ENCODE measurements around the gene MORN1.

The MORN1 gene

DNA sequence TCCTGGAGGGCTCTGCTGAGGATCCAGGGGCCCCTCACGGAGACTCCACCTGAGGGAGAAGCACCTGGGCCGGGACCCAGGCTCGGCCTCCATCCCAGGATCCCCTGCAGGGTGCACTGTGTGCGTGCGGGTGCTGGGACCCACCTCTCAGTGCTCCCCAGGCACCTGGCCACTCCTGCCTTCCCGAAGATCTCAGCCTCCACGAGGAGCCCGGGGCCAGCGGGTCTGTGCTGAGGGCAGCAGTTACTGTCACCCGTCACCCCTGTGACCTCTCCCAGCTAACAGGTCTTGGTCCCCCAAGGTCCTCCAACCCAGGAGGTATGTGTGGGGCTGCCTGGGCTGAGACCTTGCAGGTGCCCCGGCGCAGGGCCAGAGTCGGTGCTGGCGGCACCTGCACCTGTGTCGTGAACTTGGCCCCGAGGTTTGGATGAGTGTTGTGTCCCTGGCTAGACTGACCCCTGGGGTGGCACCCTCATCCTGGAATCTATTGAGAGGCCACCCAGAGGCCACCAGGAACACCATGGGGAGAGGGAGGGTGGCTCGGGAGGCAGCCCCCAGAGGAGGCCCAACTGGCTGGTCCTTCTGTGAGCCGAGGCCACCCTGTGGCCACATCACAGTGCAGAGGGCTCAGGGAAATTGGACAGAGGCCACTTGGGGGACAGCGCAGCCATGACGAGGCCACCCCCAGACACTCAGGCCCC lies 17.7 kb downstream of the MORN1 start:
- DNase-seq (ENCODE audit: low spot score) = no peak

DNA sequence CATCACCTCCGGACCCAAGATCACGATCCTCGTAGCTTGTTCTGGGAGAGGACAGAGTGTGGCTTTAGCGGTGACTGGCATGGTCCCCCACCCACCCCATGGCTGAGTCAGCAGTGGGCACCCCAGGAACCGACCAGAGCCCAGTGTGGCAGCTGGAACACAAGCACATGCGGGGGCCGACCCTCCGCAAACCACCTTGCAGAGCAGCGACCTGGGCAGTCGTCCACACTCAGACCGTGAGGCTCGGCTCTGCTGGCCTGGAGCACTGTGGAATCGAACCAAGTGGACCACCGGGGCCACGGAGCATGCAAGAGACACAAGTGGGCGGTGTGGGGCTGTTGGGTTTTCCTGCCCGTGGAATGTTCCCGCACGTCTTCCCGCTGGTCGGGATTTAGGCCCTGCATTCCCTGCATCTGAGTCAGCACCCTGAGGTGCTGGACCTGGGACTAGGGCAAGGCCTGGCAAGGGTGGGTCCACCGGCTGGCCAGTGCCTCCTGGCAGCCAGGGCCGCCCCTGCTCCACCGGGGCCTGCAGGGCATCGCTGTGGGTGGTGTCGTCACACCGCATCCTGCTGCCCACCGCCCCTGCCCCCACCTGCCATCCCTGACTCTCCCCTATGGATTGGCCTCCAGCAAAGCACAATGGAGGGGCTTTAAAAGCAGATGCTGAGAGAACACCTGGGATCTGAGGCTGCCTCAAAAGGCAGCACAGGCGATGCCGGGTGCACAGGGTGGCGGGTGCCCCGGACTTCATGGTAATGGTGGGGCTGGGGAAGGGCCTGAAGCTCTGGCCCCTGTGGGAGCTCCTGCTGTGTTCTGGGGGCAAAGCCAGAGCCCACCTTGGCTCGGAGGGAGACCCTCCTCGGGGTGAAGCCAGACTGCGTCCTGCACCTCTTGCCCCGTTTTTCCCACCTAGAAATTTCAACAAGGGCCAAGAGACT lies 18.5 kb downstream of the MORN1 start:
- no peak for DNase-seq (ENCODE audit: low spot score)

DNA sequence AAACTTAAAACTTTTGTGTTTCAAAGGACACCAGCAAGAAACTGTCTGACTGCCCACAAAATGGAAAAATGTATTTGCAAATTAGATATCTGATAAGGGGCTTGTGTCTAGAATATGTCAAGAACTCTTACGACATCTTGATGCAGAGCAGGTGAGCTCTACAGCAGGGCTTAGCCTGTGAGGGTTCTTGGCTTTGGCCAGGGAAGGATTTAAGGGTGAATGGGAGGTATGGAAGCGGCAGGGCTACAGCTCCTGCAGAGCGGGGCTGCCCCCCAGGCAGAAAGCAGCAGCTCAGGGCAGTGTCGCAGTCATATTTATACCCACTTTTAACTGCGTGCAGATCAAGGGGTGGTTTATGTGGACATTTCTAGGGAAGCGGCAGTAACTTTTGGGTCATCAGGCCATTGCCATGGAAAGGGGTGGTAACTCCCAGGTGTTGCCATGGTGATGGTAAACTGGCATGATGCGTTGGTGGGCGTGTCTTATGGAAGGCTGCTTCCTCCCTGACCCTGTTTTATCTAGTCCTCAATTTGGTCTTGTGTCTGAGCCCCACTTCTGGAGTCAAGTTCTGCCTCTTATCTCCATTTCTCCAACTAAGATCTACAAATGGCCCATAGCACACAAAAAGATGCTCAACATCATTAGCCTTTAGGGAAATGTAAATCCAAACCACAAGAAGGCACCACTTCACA lies 23.2 kb downstream of the MORN1 start:
- no peak for DNase-seq (ENCODE audit: low spot score)

DNA sequence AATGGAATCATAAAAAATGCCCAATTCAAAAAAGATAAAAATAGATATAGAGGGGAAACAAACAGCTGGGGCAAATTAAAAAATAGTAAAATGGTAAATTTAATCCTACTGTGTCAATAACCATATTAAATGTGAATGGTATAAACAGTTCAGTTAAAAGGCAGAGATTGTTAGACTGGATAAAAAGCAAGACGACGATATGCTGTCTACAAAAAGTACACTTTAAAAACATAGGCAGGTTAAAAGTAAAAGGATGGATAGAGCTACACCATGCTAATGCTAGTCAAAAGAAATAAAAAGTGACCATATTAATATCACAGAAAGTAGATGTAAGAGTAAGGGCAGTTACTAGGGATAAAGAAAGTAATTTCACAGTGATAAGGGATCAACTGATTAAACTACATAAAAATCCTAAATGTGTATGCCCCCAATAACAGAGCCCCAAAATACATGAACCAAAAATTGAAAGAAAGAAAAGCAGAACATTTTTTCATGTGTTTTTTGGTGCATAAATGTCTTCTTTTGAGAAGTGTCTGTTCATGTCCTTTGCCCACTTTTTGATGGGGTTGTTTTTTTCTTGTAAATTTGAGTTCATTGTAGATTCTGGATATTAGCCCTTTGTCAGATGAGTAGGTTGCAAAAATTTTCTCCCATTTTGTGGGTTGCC lies 27.4 kb downstream of the MORN1 start:
- DNase-seq (ENCODE audit: low spot score) = no peak

DNA sequence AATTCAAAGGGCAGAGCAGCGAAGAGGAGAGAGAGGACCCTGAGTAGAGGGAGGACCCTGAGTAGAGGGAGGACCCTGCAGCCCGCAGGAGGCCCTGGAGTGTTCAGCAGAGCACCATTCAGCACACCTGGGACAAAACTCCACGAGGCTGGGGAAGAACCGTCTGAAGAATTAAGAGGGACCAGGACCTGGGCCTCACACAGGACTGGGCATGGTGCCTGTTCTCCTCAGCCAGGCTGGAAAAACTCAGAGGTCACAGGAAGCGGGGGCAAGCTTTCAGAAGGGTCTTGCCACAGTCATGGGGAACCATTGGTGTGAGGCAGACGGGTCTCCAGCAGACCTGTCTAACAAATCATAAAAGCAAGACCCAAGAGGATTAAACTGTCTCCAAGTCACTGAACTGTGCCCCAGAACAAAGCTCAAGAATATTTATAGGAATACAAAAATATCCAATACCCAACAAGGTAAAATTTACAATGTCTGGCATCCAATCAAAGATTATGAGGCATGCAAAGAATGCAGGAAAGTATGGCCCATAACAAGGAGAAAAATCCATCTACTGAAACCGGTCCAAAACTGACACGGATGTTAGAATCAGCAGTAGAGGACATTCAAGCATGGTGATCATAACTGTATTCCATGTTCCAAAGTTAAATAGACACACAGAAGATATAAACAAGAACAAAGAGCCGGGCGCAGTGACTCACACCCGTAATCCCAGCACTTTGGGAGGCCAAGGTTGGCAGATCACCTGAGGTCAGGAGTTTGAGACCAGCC lies 30.6 kb downstream of the MORN1 start:
- no peak for DNase-seq (ENCODE audit: low spot score)

DNA sequence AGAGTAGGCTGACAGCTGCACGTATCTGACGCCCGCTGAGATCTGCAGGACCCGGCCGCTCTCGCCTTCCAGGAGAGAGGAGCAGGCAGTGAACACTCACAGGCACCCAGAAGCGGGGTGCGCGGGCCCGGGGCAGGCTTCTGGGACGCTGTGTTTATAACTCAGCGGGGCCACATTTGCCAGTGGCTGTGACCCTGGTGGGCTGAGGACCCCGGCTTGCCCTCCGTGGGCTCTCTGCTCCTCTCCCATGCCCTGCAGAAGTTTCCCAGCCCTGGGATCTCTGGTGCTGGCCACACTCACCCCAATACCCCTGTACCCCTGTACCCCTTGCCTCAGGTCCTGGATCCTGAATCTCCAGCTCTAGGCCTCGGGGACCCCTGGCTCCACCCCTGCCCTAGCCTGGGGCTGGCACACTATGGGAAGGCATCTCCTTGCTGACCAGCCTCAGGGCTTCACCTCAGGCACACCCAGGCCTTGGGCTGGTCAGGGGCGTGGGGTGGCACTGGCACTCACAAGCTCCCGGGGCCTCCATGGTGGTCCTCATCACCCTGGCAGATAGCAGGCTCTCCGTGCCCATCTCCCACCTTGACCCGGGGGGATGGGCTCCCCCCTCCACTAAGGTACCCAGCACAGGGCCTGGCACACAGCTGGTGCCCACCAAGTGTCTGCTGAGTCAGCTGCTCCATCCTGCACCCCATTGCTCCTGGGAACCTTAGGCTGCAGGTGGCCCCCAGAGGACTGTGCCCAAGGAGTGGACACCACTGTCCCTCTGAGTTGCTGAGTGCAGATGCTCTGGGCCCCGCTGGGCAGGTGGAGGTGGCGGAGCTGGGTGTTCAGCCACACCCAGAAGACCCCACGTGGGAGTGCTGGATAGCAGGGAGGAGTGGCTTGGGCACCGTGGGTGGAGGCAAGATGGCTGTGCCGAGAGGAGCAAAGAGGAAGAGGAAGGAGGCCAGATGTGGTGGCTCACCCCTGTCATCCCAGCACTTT lies 32.4 kb downstream of the MORN1 start:
- no peak for DNase-seq (ENCODE audit: low spot score)

DNA sequence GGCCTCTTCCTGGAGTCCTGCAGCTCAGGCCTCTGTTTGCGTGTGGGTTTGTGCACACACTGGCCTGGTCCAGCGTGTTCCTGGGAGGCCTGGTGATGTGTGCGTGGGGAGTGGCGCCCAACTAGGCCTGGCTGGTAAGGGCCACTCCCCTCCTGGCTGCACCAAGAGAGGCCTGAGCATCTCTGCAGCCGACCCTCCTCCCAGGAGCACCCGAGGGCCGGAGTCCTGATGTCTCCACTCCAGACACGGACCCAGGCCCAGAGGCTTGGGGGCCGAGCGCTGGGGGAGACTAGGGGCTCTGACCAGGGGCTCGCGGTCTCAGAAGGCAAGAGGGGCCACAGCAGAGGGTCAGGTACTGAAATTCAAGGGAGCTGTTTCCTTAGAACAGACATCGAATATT lies 33.3 kb downstream of the MORN1 start:
- DNase-seq (ENCODE audit: low spot score) = no peak

DNA sequence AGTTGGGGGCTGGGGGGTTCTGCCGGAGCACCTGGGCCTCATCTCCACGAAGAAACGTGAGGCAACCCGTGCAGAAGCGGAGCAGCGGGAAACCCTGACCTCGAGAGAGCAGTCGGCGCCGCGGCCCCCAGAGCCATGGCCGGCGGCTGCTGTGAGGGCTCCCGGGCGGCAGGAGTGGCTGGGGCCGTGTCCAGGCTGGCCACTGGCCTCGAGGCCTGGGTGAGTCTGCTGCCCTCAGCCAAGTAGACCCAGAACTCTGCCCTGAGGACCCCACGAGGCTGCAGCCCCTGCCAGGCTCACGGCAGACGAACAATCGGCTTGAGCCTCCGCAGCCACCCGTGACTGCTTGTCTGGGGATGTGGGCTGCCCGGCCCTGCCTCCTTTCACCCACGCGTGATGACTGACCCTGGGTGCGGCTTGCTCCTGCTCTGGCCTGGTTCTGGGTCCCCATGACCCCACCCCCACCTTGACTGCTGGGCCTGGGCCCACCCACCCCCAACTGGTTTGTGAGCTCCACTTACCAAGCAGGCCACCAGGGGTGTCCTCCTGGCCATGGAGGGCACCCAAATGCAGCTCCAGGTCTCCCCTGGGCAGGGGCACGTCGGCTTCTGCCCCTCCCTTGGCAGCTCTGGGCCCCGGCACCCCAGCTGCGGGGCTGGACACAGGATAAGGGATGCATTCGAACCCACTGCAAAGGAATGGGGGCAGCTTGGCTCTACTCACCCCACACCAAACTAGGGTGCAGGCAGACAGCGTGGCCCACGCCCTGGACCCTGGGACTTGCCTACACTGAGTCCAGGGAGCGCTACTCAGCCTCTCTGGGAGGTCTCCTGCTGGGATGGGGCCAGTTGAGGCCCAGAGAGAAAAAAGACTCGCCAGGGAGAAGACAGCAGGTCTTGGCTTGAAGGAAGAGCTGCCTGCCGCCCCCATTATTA lies 34.2 kb downstream of the MORN1 start:
- DNase-seq (ENCODE audit: low spot score) = no peak

DNA sequence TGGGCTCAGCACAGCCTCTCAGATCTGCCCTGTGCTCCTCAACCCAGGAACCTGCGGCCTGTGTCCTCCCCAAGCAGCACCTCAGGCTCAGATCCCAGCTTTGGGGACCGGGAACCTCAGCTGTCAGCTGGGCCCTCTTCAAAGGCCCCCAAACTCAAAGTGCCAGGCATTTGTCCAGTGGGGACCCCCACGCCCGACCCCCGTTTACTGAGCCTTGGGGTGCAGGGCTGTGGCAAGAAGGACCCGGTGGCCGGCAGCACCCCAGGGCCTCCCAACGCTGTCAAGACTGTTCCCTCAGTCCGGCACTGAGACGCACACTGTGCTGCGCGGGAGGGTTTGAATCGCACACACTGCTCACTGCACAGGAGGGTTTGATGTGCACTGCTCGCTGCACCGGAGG lies 35.0 kb downstream of the MORN1 start:
- DNase-seq (ENCODE audit: low spot score) = no peak

DNA sequence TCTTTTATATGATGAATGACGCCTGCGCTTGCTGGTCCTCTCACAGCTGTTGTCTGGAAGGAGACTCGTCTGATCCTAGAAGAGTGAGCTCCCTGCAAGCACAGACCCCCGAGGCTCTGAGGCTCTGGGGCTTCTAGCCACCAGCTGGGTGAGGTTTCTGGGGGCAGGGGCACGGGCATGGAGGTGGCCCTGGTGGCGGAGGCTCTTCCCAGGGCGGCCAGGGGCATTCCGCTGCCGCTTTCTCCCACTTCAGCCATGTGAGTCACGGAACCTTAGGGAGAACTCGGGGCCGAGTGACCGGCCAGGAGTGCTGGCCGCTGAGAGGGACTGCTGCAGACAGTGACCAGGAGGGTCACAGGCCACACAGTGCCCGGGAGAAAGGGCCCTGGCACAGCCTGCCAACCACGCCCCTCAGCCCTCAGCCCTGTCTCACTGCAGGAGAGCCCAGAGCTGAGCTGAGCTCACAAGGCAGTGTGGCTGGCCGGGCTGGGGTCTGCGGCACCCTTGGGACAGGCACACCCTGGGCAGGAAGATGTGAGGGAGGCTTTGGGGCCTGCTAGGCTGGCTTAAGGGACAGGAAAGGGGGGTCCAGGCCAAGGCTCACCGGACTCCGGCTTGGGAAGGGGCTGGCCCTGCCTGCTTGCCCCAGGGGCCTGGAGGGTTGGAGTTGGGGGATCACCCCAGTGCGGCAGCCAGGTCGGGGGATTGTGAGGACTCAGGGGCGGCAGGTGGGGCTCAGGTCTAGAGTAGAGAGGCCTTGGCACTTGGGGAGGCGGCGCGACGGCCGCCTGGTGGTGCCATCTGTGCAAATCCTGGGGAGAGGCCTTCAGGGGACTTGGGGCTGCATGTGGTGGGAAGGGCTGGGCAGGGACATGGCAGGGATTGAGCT lies 35.7 kb downstream of the MORN1 start:
- no peak for DNase-seq (ENCODE audit: low spot score)

DNA sequence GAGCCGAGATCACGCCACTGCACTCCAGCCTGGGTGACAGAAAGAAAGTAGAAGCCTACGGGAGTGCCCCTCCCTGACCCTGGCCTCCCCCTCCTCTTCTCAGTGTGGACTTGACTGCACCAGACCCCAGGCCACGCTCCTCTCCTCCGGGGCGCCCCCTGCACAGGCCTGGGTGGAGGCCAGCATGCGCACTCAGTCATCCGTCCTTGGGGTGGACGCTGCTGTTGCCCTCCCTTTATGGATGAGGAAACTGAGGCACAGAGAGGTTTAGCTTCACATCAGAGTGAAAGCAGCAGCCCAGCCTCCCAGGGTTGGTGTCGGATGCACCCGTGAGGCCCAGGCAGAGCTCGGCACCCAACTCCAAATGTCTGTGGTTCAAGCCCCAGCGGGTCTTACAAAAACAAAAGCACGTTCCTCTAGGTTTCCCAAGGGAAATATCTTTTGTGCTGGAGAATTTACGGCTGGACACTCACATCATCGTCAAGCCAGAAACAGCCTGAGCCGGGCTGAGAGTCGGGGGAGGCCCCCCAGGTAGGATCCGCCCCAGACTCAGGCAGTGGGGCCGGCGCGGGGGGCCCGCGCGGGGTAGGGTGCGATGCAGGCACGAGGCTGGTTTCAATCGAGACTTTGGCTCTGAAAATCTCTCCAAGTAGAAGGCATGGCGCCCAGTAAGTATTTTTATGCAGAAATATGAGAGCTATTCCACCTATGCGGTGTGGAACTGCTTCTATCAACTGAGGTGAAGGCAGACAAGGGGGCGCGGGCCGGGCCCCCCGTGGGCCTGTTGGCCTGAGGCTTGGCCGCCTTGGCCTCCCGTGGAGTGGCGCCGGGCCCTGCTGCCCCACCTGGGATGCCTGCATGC lies 36.6 kb downstream of the MORN1 start:
- DNase-seq (ENCODE audit: low spot score) = no peak

DNA sequence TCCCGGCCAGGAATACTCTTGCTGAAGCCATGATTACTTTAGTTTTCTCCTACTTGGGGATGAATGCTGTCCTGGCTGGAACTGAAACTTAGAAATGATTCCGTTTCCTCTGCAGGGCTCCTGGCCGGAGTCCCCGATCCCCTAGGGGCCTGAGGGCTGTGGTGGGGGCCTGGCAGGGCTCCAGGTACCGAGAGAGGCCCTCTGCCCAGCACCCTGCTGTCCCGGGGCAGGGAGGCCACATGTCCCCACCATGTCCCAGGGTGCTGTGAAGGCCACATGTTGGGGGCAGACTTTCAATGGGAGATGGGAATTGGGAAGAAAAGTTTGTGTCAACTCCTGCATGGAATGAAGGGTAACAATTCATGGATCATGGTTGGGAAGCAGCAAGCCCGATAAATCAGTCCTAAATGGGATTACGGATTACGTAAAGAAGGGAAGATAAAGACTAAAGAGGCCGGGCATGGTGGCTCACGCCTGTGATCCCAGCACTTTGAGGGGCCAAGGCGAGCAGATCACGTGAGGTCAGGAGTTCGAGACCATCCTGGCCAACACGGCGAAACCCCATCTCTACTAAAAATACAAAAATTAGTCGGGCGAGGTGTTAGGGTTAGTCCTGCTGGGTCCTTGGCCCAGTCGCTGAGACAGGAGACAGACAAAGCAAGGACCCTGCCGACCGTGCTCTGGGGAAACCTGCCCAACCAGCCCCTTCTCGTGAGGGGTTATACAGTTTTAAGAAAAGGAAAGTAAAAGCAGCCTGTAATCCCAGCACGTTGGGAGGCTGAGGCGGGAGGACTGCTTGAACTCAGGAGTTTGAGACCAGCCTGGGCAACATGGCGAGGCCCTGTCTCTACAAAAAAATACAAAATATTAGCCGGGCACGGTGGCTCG lies 37.6 kb downstream of the MORN1 start:
- no peak for DNase-seq (ENCODE audit: low spot score)

DNA sequence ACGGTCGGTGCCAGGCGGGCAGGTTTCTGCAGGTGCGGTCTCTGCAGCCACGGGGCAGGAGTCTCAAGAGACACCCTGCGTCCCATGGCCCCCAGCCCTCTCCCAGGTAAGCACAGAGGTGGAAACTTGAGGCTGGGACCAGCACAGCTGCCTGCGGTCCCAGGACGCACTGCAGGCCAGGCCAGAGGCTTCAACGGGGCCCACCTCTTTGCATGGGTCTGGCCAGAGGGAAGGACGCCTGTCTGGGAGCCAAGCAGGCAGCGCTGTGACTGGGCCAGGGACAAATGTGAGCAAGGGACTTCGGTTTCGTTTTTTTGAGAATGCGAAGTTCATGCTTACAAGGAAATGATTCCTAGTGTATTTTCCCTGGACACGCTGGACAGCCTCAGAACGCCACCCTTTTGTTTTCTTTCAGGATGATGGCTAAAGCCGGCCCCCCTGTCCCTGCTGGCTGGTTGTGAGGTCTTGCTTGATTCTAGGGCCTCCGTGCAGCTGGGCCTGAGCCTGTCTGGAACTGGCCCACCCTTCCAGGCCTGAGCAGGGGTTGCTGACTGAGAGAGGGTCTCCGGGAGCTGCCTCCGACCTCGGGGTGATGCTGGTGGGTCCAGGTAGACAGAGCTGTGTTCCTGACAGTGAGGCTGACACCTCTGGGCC lies 38.3 kb downstream of the MORN1 start:
- no peak for DNase-seq (ENCODE audit: low spot score)

DNA sequence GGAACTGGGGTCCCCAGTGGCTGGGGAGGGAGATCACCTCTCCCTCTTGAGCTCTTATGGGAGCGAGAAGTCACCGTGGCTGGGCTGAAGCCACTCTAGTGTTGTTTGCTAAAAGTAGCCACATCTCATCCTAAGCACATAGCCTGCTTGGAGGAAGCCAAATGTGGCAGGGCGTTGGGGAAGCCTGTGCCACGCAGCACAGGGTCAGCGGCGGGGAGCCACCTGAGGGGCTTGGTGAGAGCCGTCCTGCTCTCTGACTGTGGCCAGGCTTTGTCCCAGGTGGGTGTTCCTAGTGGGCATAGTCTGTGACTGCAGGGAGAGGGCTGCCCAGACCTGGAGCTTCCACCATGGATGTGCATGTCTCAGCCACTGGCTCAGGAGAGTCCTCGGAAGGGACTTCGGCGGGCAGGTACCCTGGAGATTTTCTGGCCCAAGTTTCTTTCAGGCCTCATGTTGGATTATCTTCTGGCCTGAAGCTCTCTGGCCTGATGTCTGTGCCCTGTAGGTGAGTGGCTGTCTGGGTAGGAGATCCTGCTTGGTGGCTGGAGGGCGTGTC lies 38.9 kb downstream of the MORN1 start:
- DNase-seq (ENCODE audit: low spot score) = no peak

DNA sequence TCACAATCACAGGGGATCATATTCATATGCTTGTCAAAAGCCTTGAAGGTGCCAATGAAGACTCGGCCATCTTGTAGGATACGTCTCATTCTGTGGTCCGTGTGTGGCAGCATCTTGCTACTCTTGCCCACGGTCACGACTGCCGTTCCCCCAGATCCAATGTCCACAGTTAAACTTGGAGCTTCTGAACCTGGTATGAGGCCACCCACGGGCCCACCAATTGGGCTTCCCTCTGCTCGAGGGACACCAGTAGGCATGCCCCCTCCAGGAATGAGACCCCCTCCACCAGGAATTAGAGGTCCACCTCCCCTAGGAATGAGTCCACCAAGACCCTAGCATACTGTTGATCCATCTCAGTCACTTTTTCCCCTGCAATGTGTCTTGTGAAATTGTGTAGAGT lies 39.6 kb downstream of the MORN1 start:
- no peak for DNase-seq (ENCODE audit: low spot score)
